MCF 10A (cell line): ENCODE data around the gene PTPRN2. TPM values are rescaled to one million over a fixed set of nuclear protein-coding genes. Genes with fewer than 3 reads are reported as not detected.

Experiments used
- BruUV-seq: library from RNA; stranded (reverse); fragments of 400-500 nt; replicated peaks from 2 replicates; lab custom pipeline; 2021; lab: Mats Ljungman, UMichigan
- CTCF ChIA-PET: fragments of 300-600 bp; sonication (Branson Sonifier 250); formaldehyde crosslinking; extraction: SDS; loops from one replicate; lab custom pipeline; 2021; ENCODE audit warnings: antibody characterized with exemption, inconsistent platforms; lab: Yijun Ruan, JAX
- POLR2A ChIA-PET: fragments of 300-600, 350-650 bp; sonication (Branson Sonifier 250); formaldehyde crosslinking; extraction: SDS; loops from one replicate; lab custom pipeline; 2020; ENCODE audit warnings: antibody characterized with exemption, inconsistent platforms; lab: Yijun Ruan, JAX
- DNase-seq: peaks from one replicate; pipeline ENCODE4 v3.0.0-alpha.2; 2018; ENCODE audit not compliant: unreplicated experiment
- H3K27ac Mint-ChIP-seq: one replicate; pipeline ENCODE4 v1.8.0; 2022; ENCODE audit warnings: mild to moderate bottlenecking, low read depth, mixed read lengths; ENCODE audit not compliant: unreplicated experiment
- H3K27me3 Mint-ChIP-seq: one replicate; pipeline ENCODE4 v1.8.0; 2022; ENCODE audit warnings: mixed read lengths; ENCODE audit not compliant: insufficient read depth, unreplicated experiment
- H3K36me3 Mint-ChIP-seq: one replicate; pipeline ENCODE4 v1.8.0; 2022; ENCODE audit warnings: mild to moderate bottlenecking, moderate library complexity, mixed read lengths; ENCODE audit not compliant: insufficient read depth, unreplicated experiment
- H3K4me1 Mint-ChIP-seq: one replicate; pipeline ENCODE4 v1.8.0; 2022; ENCODE audit warnings: mixed read lengths; ENCODE audit not compliant: insufficient read depth, unreplicated experiment
- H3K4me3 Mint-ChIP-seq: one replicate; pipeline ENCODE4 v1.8.0; 2022; ENCODE audit warnings: mild to moderate bottlenecking, moderate library complexity, mixed read lengths; ENCODE audit not compliant: unreplicated experiment
- H3K9me3 Mint-ChIP-seq: one replicate; pipeline ENCODE4 v1.8.0; 2022; ENCODE audit warnings: mixed read lengths; ENCODE audit not compliant: unreplicated experiment
- CTCF ChIP-seq: fragments of 200-600 bp; IDR thresholded peaks from one replicate; pipeline ENCODE4 v1.8.0; 2022; ENCODE audit warnings: antibody characterized with exemption, mild to moderate bottlenecking; ENCODE audit not compliant: unreplicated experiment
- intact Hi-C: fragments of 100-400 bp; cut with micrococcal nuclease; formaldehyde crosslinking; loops from 2 replicates; pipeline ENCODE4 v1.14.1; 2022
- total RNA-seq: library from RNA; stranded (reverse); gene quantifications from 2 replicates; pipeline ENCODE4 v1.2.3, GENCODE V29; 2022

The PTPRN2 gene
- total RNA-seq, 1 experiment from 2014 or later, result 4.5 TPM

- POLR2A ChIA-PET, result no interaction called here
- TF ChIP-seq CTCF, result no peak
- intact Hi-C loops, result no loop called here
- Mint-ChIP-seq H3K27me3 (no peaks in the 10 kb centered on the region), H3K27ac (no peak overlapping the region), H3K4me1 (no peaks in the 10 kb centered on the region), H3K9me3 (peaks cover 11% of the 10 kb centered on the region), H3K36me3 (no peaks in the 10 kb centered on the region), H3K4me3 (no peak overlapping the region)
- DNase-seq, result no peak
- CTCF ChIA-PET, result no interaction called here
- BruUV-seq, result no TSS peak
Observed at GRCh38 chr7:157620616-157621015, 967.0 kb downstream of the PTPRN2 start.

- H3K4me1 Mint-ChIP-seq, result no peaks in the 10 kb centered on the region
- CTCF ChIA-PET, result no interaction called here
- POLR2A ChIA-PET, result no interaction called here
Observed at GRCh38 chr7:157619753-157620525, 967.7 kb downstream of the PTPRN2 start.

GRCh38 chr7:157618823-157619606 lies 968.6 kb downstream of the PTPRN2 start:
- Mint-ChIP-seq H3K9me3 (peaks cover 18% of the 10 kb centered on the region), H3K36me3 (no peaks in the 10 kb centered on the region), H3K27me3 (no peaks in the 10 kb centered on the region), H3K27ac (no peak overlapping the region), H3K4me3 (no peak overlapping the region), H3K4me1 (no peaks in the 10 kb centered on the region)
- no TSS peak for BruUV-seq
- DNase-seq, result no peak
- TF ChIP-seq CTCF, result no peak
- POLR2A ChIA-PET, result no interaction called here
- CTCF ChIA-PET, result no interaction called here
- intact Hi-C loops, result no loop called here

More at GRCh38 chr7:157619753-157620525, 967.7 kb downstream of the PTPRN2 start:
- Mint-ChIP-seq H3K36me3 (no peaks in the 10 kb centered on the region), H3K27ac (no peak overlapping the region), H3K27me3 (no peaks in the 10 kb centered on the region), H3K9me3 (peaks cover 11% of the 10 kb centered on the region), H3K4me3 (no peak overlapping the region)
- DNase-seq, result no peak
- TF ChIP-seq CTCF, result no peak
- intact Hi-C loops, result no loop called here
- BruUV-seq, result no TSS peak

GRCh38 chr7:157618091-157618726 lies 969.4 kb downstream of the PTPRN2 start:
- no peak overlapping the region for H3K27ac Mint-ChIP-seq
- H3K36me3 Mint-ChIP-seq, result no peaks in the 10 kb centered on the region
- no peaks in the 10 kb centered on the region for H3K27me3 Mint-ChIP-seq
- ChIA-PET CTCF (no interaction called here), POLR2A (no interaction called here)
- no TSS peak for BruUV-seq
- DNase-seq, result no peak
- H3K4me3 Mint-ChIP-seq, result no peak overlapping the region
- TF ChIP-seq CTCF, result no peak
- no peaks in the 10 kb centered on the region for H3K4me1 Mint-ChIP-seq
- intact Hi-C loops, result no loop called here
- H3K9me3 Mint-ChIP-seq, result peaks cover 19% of the 10 kb centered on the region
